Liver (tissue), 9 donors: Measurements from ENCODE around the gene DRG1. TPM values are rescaled to one million over a fixed set of nuclear protein-coding genes. Genes with fewer than 3 reads are reported as not detected.
"Not testable (repeated sequence)": the region's sequence is repeated elsewhere in the genome, so short reads cannot be mapped to it uniquely, and the experiment has no call there.

Experiments
- DNase-seq: peaks from one replicate; pipeline ENCODE4 v3.0.0-alpha.2; 2017; ENCODE audit warnings: low spot score
- H3K27ac ChIP-seq, 2 donors: one replicate each; pipeline ENCODE4 v1.7.0; 2013; ENCODE audit warnings: inconsistent platforms in 2 of 2, low read length in 2 of 2, control low read depth in 1 of 2, low read depth in 1 of 2, mild to moderate bottlenecking in 1 of 2
- H3K27me3 ChIP-seq, 4 donors: one replicate each; pipeline versions ENCODE4 v1.6.1 to v1.7.0; 2013; ENCODE audit warnings: low read length in 3 of 4, inconsistent platforms in 1 of 4, mild to moderate bottlenecking in 1 of 4, moderate library complexity in 1 of 4; ENCODE audit not compliant: control insufficient read depth in 4 of 4, insufficient read depth in 4 of 4
- H3K36me3 ChIP-seq, 4 donors: one replicate each; pipeline versions ENCODE4 v1.6.1 to v1.7.0; 2013; ENCODE audit warnings: low read length in 3 of 4, mild to moderate bottlenecking in 3 of 4, low read depth in 1 of 4, moderate library complexity in 1 of 4; ENCODE audit not compliant: control insufficient read depth in 4 of 4, insufficient read depth in 3 of 4
- H3K4me1 ChIP-seq, 4 donors: one replicate each; pipeline versions ENCODE4 v1.6.1 to v1.7.0; 2013; ENCODE audit warnings: low read length in 3 of 4, mild to moderate bottlenecking in 3 of 4, moderate library complexity in 1 of 4; ENCODE audit not compliant: control insufficient read depth in 4 of 4, insufficient read depth in 4 of 4
- H3K4me3 ChIP-seq, 3 donors: one replicate each; pipeline versions ENCODE4 v1.6.1 to v1.7.0; 2013; ENCODE audit warnings: low read length in 3 of 3, control low read depth in 1 of 3, low read depth in 1 of 3, mild to moderate bottlenecking in 1 of 3
- H3K9ac ChIP-seq, 2 donors: one replicate each; pipeline ENCODE4 v1.7.0; 2013; ENCODE audit warnings: low read length in 2 of 2, mild to moderate bottlenecking in 2 of 2, moderate library complexity in 2 of 2, control low read depth in 1 of 2, low read depth in 1 of 2
- H3K9me3 ChIP-seq, 4 donors: one replicate each; pipeline versions ENCODE4 v1.6.1 to v1.7.0; 2013; ENCODE audit warnings: low read length in 3 of 4; ENCODE audit not compliant: control insufficient read depth in 4 of 4
- ATF3 ChIP-seq: IDR thresholded peaks from 2 replicates; pipeline ENCODE4 v1.6.1; 2016; ENCODE audit warnings: antibody characterized with exemption
- CTCF ChIP-seq: fragments of 150-350 bp; IDR thresholded peaks from 2 replicates; pipeline ENCODE4 v1.5.1; 2017; ENCODE audit warnings: improper control_type of control experiment, low read depth, low read length; ENCODE audit not compliant: missing input control
- EGR1 ChIP-seq, 2 donors: IDR thresholded peaks; 2 replicates each; pipeline ENCODE4 v1.6.1; 2016 to 2018; ENCODE audit warnings: antibody characterized with exemption in 2 of 2, low read depth in 2 of 2
- FOXA1 ChIP-seq: IDR thresholded peaks from 2 replicates; pipeline ENCODE4 v1.6.1; 2016; ENCODE audit warnings: antibody characterized with exemption
- FOXA2 ChIP-seq: IDR thresholded peaks from 2 replicates; pipeline ENCODE4 v1.6.1; 2016; ENCODE audit warnings: antibody characterized with exemption
- GABPA ChIP-seq, 2 donors: IDR thresholded peaks in 1 of 2; conservative IDR thresholded peaks in 1 of 2; 2 replicates each; pipeline ENCODE4 v1.6.1; 2016; ENCODE audit warnings: antibody characterized with exemption in 2 of 2, mild to moderate bottlenecking in 1 of 2, moderate library complexity in 1 of 2
- HNF4A ChIP-seq, 2 donors: conservative IDR thresholded peaks; 2 replicates each; pipeline ENCODE4 v1.6.1; 2016; ENCODE audit warnings: antibody characterized with exemption in 2 of 2, mild to moderate bottlenecking in 2 of 2
- HNF4G ChIP-seq: IDR thresholded peaks from 2 replicates; pipeline ENCODE4 v1.6.1; 2016; ENCODE audit warnings: antibody characterized with exemption
- JUND ChIP-seq, 2 donors: IDR thresholded peaks; 2 replicates each; pipeline ENCODE4 v1.6.1; 2016; ENCODE audit warnings: antibody characterized with exemption in 2 of 2
- NR2F2 ChIP-seq: IDR thresholded peaks from 2 replicates; pipeline ENCODE4 v1.6.1; 2016; ENCODE audit warnings: antibody characterized with exemption
- RAD21 ChIP-seq, 2 donors: IDR thresholded peaks; 2 replicates each; pipeline ENCODE4 v1.6.1; 2016; ENCODE audit warnings: antibody characterized with exemption in 2 of 2, mild to moderate bottlenecking in 2 of 2
- RXRA ChIP-seq, 2 donors: IDR thresholded peaks; 2 replicates each; pipeline ENCODE4 v1.6.1; 2017 to 2018; ENCODE audit warnings: antibody characterized with exemption in 2 of 2, mild to moderate bottlenecking in 1 of 2
- SP1 ChIP-seq: IDR thresholded peaks from 2 replicates; pipeline ENCODE4 v1.6.1; 2018; ENCODE audit warnings: antibody characterized with exemption, mild to moderate bottlenecking
- TAF1 ChIP-seq: conservative IDR thresholded peaks from 2 replicates; pipeline ENCODE4 v1.6.1; 2016; ENCODE audit warnings: antibody characterized with exemption, mild to moderate bottlenecking
- YY1 ChIP-seq: IDR thresholded peaks from 2 replicates; pipeline ENCODE4 v1.6.1; 2016; ENCODE audit warnings: antibody characterized with exemption, mild to moderate bottlenecking
- WGBS: extraction: QIAGEN DNeasy Blood & Tissue Kit; methylation state at CpG from one replicate; pipeline ENCODE4 v1.1.7; 2013; 5-methylcytosine and 5-hydroxymethylcytosine counted together
- polyA plus RNA-seq, 2 donors: library from polyadenylated mRNA; stranded (reverse) in 1 of 2; unstranded in 1 of 2; fragments of 200-250 nt in 1 of 2; fragments of >200 nt in 1 of 2; fragmentation: Nextera tagmentation in 1 of 2; extraction: Ambion mirVana in 1 of 2; gene quantifications; one replicate each; pipeline versions ENCODE4 v1.2.1 to v1.2.3, GENCODE V29; 2013 to 2015
- total RNA-seq, 2 donors: library from RNA; depleted of rRNA; stranded (reverse); fragments of >200 nt; gene quantifications; one replicate each; pipeline ENCODE4 v1.2.3, GENCODE V29; 2014
- donor health status: healthy.
- donor health status: healthy.
- donor health status: healthy.
- donor health status: healthy.
- donor health status: healthy.

DRG1 gene
- total and polyA plus RNA-seq, 4 donors: 23.1 to 39.7 (median 32.5) TPM

GRCh38 chr22:31394326-31394725 is 5.1 kb upstream of the DRG1 start:
- H3K27ac ChIP-seq: no peak overlapping the region
- TF ChIP-seq EGR1 (IDR thresholded peaks at IDR 0.05; ENCODE audit: low read depth in 2 of 2) (no peak), SP1 (no peak), GABPA (IDR thresholded peaks at IDR 0.05 in 1 of 2, conservative IDR thresholded peaks at IDR 0.05 in 1 of 2) (no peak), FOXA1 (no peak), RAD21 (IDR thresholded peaks at IDR 0.05) (no peak), YY1 (no peak), NR2F2 (no peak), ATF3 (no peak), HNF4G (no peak), CTCF (no peak), RXRA (IDR thresholded peaks at IDR 0.05) (no peak), FOXA2 (no peak), HNF4A (conservative IDR thresholded peaks at IDR 0.05) (no peak)
- no peaks in the 10 kb centered on the region for H3K9me3 ChIP-seq
- H3K9ac ChIP-seq: no peak overlapping the region
- H3K27me3 ChIP-seq: no peaks in the 10 kb centered on the region
- peaks cover 3 to 16% (median 11%) of the 10 kb centered on the region in 4 donors for H3K4me1 ChIP-seq
- H3K36me3 ChIP-seq: no peaks in the 10 kb centered on the region
- H3K4me3 ChIP-seq: no peak overlapping the region
- WGBS: 83% methylated on average over 3 of the region's 3 CpGs
- no peak for DNase-seq

DNA sequence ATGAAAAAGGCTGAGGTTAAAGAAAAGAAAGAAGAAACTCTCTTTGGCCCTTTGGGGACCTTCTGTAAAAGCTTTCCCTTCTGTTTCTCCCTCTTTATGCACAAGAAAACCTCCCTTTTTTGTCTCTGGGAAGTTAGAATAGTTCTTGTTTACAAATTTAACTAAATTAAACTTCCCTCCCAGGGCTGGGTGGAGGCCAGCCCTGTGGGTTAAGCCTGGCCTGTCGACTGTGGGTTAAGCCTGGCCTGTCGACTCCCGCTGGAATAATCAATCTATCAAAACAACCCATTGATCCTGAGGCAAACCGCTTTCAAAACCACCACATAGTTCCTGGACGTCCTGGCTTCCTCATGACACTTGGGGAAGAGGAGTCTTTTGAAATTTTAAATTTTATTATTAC is 1.2 kb upstream of the DRG1 start:
- H3K27me3 ChIP-seq: no peaks in the 10 kb centered on the region
- 39% methylated on average over 5 of the region's 5 CpGs for WGBS
- TF ChIP-seq JUND (IDR thresholded peaks at IDR 0.05): no peak
- TF ChIP-seq YY1: peak; percentile 4
- H3K4me1 ChIP-seq: peaks cover 3 to 26% (median 20%) of the 10 kb centered on the region in 4 donors
- H3K36me3 ChIP-seq: peaks cover 0 to 9% (median 8%) of the 10 kb centered on the region in 4 donors
- no peak for DNase-seq
- peak overlapping the region; percentile 40 to 58 for H3K27ac ChIP-seq
- no peaks in the 10 kb centered on the region for H3K9me3 ChIP-seq
- no peak overlapping the region for H3K9ac ChIP-seq
- no peak overlapping the region for H3K4me3 ChIP-seq

GRCh38 chr22:31400023-31400397 is 606 bp downstream of the DRG1 start:
- Histone ChIP-seq H3K4me3 (peak overlapping the region; percentile 83 to 96 (median 91)), H3K36me3 (peaks cover 5 to 14% (median 12%) of the 10 kb centered on the region in 4 donors), H3K27me3 (no peaks in the 10 kb centered on the region), H3K4me1 (peaks cover 3 to 26% (median 20%) of the 10 kb centered on the region in 4 donors), H3K9ac (peak overlapping the region; percentile 87 to 100), H3K27ac (peak overlapping the region; percentile 74 to 85), H3K9me3 (no peaks in the 10 kb centered on the region)
- no peak for DNase-seq
- WGBS: 2% methylated on average over 11 of the region's 11 CpGs
- TF ChIP-seq TAF1: no peak
- peak in 1 of 2 donors; percentile 13 for TF ChIP-seq HNF4A (conservative IDR thresholded peaks at IDR 0.05)

GRCh38 chr22:31402350-31402749 is 2.9 kb downstream of the DRG1 start:
- not testable (repeated sequence) for DNase-seq, H3K9me3 ChIP-seq, H3K27ac ChIP-seq, H3K4me3 ChIP-seq, H3K27me3 ChIP-seq, H3K9ac ChIP-seq
- peaks cover 3 to 26% (median 20%) of the 10 kb centered on the region in 4 donors for H3K4me1 ChIP-seq
- 95% methylated on average over 2 of the region's 2 CpGs for whole genome bisulfite sequencing
- peaks cover 5 to 23% (median 16%) of the 10 kb centered on the region in 4 donors for H3K36me3 ChIP-seq
